ENCODE results near the gene ZNF518B.

Gene ZNF518B

DNA sequence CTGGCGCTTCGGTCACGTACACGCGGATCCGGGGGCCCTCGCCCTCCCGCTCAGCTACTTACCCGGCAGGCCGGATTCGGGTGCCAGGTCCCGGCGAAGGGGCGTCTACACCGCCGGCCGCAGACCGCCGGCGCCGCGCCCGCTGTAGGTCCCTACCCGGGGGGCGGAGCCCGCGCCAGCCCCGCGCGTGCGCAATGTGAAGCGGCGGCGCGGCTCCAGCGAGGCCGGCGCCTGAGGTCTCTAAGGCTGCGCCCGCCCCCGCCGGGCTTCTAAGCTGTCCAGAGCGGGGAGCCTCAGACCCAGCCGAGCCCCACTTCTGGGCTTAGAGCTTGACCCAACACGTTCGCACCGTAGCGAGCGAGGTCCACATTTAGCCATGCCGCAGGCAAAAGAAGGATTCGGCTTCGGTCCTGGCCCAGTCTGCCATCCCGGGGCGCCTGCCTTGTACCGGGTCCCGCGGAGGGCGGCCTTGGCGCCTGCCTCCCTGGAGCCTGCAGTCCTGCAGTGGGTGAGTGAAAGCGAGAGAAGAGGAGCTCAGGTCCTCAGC lies at the start of gene ZNF518B:
Gene ZNF518B (minus strand): TSS at position 172 of the 547 bp plus-strand sequence. CDS start 11,098 bp downstream, outside the sequence.
- Mint-ChIP-seq H3K9me3 (peaks cover 0 to 3% of the 10 kb centered on the region in 2 donors), H3K27ac (peak within 1 kb of the TSS; percentile 97), H3K4me3 (peak within 1 kb of the TSS; percentile 86 to 93), H3K36me3 (peaks cover 21 to 31% of the 10 kb centered on the region in 2 donors), H3K4me1 (peaks cover 21 to 41% of the 10 kb centered on the region in 2 donors), H3K27me3 (peaks cover 19 to 25% of the 10 kb centered on the region in 2 donors)
- ATAC-seq (replicated peaks), result peak; percentile 79 to 82
- peak; percentile 73 for DNase-seq

DNA sequence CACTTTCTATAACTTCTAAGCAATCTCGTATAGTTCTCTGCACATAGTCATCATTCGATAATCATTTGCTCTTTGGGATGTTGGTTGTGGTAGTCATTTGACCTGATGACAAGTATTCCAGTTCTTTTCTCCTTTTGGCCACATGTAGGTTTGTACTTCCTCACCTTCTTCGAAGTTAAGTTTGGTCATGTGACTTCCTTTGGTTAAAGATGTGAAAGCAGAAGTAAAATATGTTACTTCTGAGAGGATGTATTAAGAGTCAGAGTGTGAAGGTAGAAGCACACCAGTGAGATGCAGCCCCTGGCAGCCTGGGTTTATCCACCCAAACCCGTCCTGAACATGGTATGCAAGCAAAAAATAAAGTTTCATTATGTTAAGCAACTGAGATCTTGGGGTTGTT lies 48.9 kb upstream of the ZNF518B start:
- peaks cover 0 to 6% of the 10 kb centered on the region in 2 donors for H3K27me3 Mint-ChIP-seq
- ATAC-seq (replicated peaks) (peak; percentile 31 to 44), DNase-seq (no peak)
- H3K4me1 Mint-ChIP-seq, result no peaks in the 10 kb centered on the region
- H3K27ac Mint-ChIP-seq, result no peak overlapping the region
- no peak overlapping the region for H3K4me3 Mint-ChIP-seq
- H3K9me3 Mint-ChIP-seq, result peaks cover 0 to 5% of the 10 kb centered on the region in 2 donors
- H3K36me3 Mint-ChIP-seq, result peaks cover 0 to 7% of the 10 kb centered on the region in 2 donors

- H3K36me3 Mint-ChIP-seq, result peaks cover 0 to 12% of the 10 kb centered on the region in 2 donors
- ATAC-seq (replicated peaks) (no peak), DNase-seq (no peak)
- no peak overlapping the region for H3K27ac Mint-ChIP-seq
- H3K4me3 Mint-ChIP-seq, result no peak overlapping the region
- H3K9me3 Mint-ChIP-seq, result peaks cover 0 to 5% of the 10 kb centered on the region in 2 donors
- H3K27me3 Mint-ChIP-seq, result peaks cover 1 to 6% of the 10 kb centered on the region in 2 donors
- no peaks in the 10 kb centered on the region for H3K4me1 Mint-ChIP-seq
Observed at GRCh38 chr4:10504570-10505179, 47.4 kb upstream of the ZNF518B start.

GRCh38 chr4:10502717-10503116 lies 45.5 kb upstream of the ZNF518B start:
- peaks cover 0 to 5% of the 10 kb centered on the region in 2 donors for H3K9me3 Mint-ChIP-seq

GRCh38 chr4:10500776-10501175 lies 43.5 kb upstream of the ZNF518B start:
- Mint-ChIP-seq H3K36me3 (peaks cover 0 to 7% of the 10 kb centered on the region in 2 donors), H3K4me3 (no peak overlapping the region), H3K9me3 (no peaks in the 10 kb centered on the region), H3K27me3 (peaks cover 3 to 6% of the 10 kb centered on the region in 2 donors), H3K27ac (no peak overlapping the region), H3K4me1 (no peaks in the 10 kb centered on the region)
- no peak for ATAC-seq (replicated peaks)
- no peak for DNase-seq

More at GRCh38 chr4:10502717-10503116, 45.5 kb upstream of the ZNF518B start:
- peaks cover 0 to 12% of the 10 kb centered on the region in 2 donors for H3K36me3 Mint-ChIP-seq
- DNase-seq, result no peak
- no peak overlapping the region for H3K27ac Mint-ChIP-seq
- H3K4me3 Mint-ChIP-seq, result no peak overlapping the region
- ATAC-seq (replicated peaks), result no peak
- no peaks in the 10 kb centered on the region for H3K4me1 Mint-ChIP-seq
- peaks cover 3 to 6% of the 10 kb centered on the region in 2 donors for H3K27me3 Mint-ChIP-seq

DNA sequence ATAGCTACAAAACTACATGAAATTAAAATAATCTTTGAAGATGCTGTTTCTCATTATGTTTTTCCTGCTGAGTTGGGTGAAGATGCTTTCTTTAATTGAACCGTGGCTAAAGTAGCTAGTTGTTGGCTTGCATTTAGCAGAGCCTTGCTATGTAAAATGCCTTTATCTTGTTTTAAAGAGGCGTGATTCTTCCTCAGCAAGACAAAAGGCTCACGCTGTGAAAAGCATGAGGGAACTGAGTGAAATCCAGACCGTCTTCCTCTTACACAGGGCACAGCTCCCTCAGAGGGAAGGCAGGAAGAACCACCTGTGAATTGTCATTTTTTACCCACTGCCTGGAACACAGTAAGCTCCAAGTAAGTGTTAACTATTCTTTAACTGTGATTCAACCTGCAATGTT lies 39.0 kb upstream of the ZNF518B start:
- DNase-seq (no peak), ATAC-seq (replicated peaks) (no peak)
- H3K4me3 Mint-ChIP-seq, result no peak overlapping the region
- no peak overlapping the region for H3K27ac Mint-ChIP-seq
- H3K27me3 Mint-ChIP-seq, result peaks cover 0 to 3% of the 10 kb centered on the region in 2 donors
- peaks cover 0 to 6% of the 10 kb centered on the region in 2 donors for H3K36me3 Mint-ChIP-seq
- no peaks in the 10 kb centered on the region for H3K4me1 Mint-ChIP-seq
- no peaks in the 10 kb centered on the region for H3K9me3 Mint-ChIP-seq

- DNase-seq, result no peak
- Mint-ChIP-seq H3K9me3 (no peaks in the 10 kb centered on the region), H3K4me1 (no peaks in the 10 kb centered on the region), H3K4me3 (no peak overlapping the region), H3K27ac (no peak overlapping the region), H3K27me3 (peaks cover 0 to 3% of the 10 kb centered on the region in 2 donors), H3K36me3 (peaks cover 0 to under 1% of the 10 kb centered on the region in 2 donors)
- ATAC-seq (replicated peaks), result no peak
Observed at GRCh38 chr4:10495651-10496050, 38.4 kb upstream of the ZNF518B start.

DNA sequence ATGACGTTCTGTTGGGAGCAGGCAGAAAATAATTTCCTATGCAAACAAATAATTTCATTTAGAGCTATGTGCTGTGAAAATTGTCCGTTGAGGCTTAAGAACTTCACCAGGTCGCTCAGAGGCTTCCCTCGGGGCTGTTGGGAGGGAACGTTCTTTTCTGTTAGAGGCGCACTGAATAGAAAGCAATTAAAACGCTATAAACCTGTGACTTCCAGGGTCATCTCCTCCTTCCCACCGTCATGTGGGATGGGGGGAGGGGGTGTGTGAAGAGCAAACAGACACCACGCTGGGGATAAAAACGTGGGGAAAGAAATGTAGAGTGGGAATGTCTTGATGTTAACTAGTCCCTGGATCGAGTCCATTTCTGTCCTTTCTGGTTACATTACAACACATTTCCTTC lies 35.2 kb upstream of the ZNF518B start:
- ATAC-seq (replicated peaks), result no peak
- Mint-ChIP-seq H3K27me3 (peaks cover 0 to 6% of the 10 kb centered on the region in 2 donors), H3K9me3 (no peaks in the 10 kb centered on the region)

GRCh38 chr4:10491401-10491800 lies 34.2 kb upstream of the ZNF518B start:
- H3K9me3 Mint-ChIP-seq, result no peaks in the 10 kb centered on the region
- H3K27me3 Mint-ChIP-seq, result peaks cover 4 to 7% of the 10 kb centered on the region in 2 donors
- H3K36me3 Mint-ChIP-seq, result no peaks in the 10 kb centered on the region
- ATAC-seq (replicated peaks), result no peak
- H3K4me3 Mint-ChIP-seq, result no peak overlapping the region
- no peaks in the 10 kb centered on the region for H3K4me1 Mint-ChIP-seq
- H3K27ac Mint-ChIP-seq, result no peak overlapping the region
- DNase-seq, result no peak

More for the DNA sequence above, 35.2 kb upstream of the ZNF518B start:
- no peaks in the 10 kb centered on the region for H3K4me1 Mint-ChIP-seq
- no peak for DNase-seq
- H3K27ac Mint-ChIP-seq, result no peak overlapping the region
- no peak overlapping the region for H3K4me3 Mint-ChIP-seq
- H3K36me3 Mint-ChIP-seq, result no peaks in the 10 kb centered on the region

- ATAC-seq (replicated peaks), result no peak
Observed at GRCh38 chr4:10490996-10491395, 33.8 kb upstream of the ZNF518B start.

GRCh38 chr4:10482913-10483312 lies 25.7 kb upstream of the ZNF518B start:
- peaks cover 12 to 14% of the 10 kb centered on the region in 2 donors for H3K27me3 Mint-ChIP-seq
- no peak for DNase-seq
- no peak overlapping the region for H3K27ac Mint-ChIP-seq
- H3K4me3 Mint-ChIP-seq, result no peak overlapping the region
- ATAC-seq (replicated peaks), result no peak
- no peaks in the 10 kb centered on the region for H3K36me3 Mint-ChIP-seq
- no peaks in the 10 kb centered on the region for H3K4me1 Mint-ChIP-seq
- no peaks in the 10 kb centered on the region for H3K9me3 Mint-ChIP-seq

More at GRCh38 chr4:10490996-10491395, 33.8 kb upstream of the ZNF518B start:
- Mint-ChIP-seq H3K4me1 (no peaks in the 10 kb centered on the region), H3K36me3 (no peaks in the 10 kb centered on the region), H3K27ac (no peak overlapping the region), H3K27me3 (peaks cover 4 to 7% of the 10 kb centered on the region in 2 donors), H3K9me3 (no peaks in the 10 kb centered on the region), H3K4me3 (no peak overlapping the region)
- DNase-seq, result no peak

GRCh38 chr4:10480616-10481015 lies 23.4 kb upstream of the ZNF518B start:
- Mint-ChIP-seq H3K36me3 (no peaks in the 10 kb centered on the region), H3K27ac (no peak overlapping the region), H3K4me1 (no peaks in the 10 kb centered on the region), H3K4me3 (no peak overlapping the region), H3K9me3 (no peaks in the 10 kb centered on the region), H3K27me3 (peaks cover 8 to 13% of the 10 kb centered on the region in 2 donors)
- DNase-seq (no peak), ATAC-seq (replicated peaks) (no peak)

- no peaks in the 10 kb centered on the region for H3K9me3 Mint-ChIP-seq
- ATAC-seq (replicated peaks) (no peak), DNase-seq (no peak)
- H3K27me3 Mint-ChIP-seq, result peaks cover 0 to 13% of the 10 kb centered on the region in 2 donors
- H3K4me1 Mint-ChIP-seq, result no peaks in the 10 kb centered on the region
- no peak overlapping the region for H3K27ac Mint-ChIP-seq
- no peaks in the 10 kb centered on the region for H3K36me3 Mint-ChIP-seq
- H3K4me3 Mint-ChIP-seq, result no peak overlapping the region
Observed at GRCh38 chr4:10478621-10479020, 21.4 kb upstream of the ZNF518B start.

- no peak for ATAC-seq (replicated peaks)
- Mint-ChIP-seq H3K9me3 (peaks cover 0 to 2% of the 10 kb centered on the region in 2 donors), H3K27ac (no peak overlapping the region), H3K4me1 (no peaks in the 10 kb centered on the region), H3K27me3 (peaks cover 13 to 26% of the 10 kb centered on the region in 2 donors), H3K36me3 (no peaks in the 10 kb centered on the region), H3K4me3 (no peak overlapping the region)
- DNase-seq, result no peak
Observed at GRCh38 chr4:10470505-10470904, 13.3 kb upstream of the ZNF518B start.

DNA sequence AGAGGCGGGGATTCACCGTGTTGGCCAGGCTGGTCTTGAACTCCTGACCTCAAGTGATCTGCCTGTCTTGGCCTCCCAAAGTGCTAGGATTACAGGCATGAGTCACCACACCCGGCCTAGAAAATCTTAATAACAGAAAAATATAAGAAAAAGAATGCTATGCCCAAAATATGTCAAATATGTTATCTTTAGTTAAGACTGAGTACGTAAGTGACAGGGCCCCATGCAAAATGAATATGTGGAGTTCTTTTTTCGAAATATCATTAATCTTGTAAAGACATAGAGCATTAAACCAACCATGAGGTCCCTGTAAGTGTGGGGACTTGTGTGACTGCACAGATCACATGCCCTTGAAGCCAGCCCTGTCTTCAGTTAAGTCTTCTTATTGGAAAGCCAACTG lies 8.9 kb upstream of the ZNF518B start:
- ATAC-seq (replicated peaks), result no peak
- DNase-seq, result no peak
- Mint-ChIP-seq H3K9me3 (peaks cover 0 to 2% of the 10 kb centered on the region in 2 donors), H3K27me3 (peaks cover 47 to 51% of the 10 kb centered on the region in 2 donors), H3K36me3 (no peaks in the 10 kb centered on the region), H3K4me3 (no peak overlapping the region), H3K27ac (no peak overlapping the region), H3K4me1 (peaks cover 5 to 13% of the 10 kb centered on the region in 2 donors)
